GM12873 (cell line): ENCODE measurements around the gene SNX3.

ENCODE experiments used
- TF ChIP-seq, protein P1 (sequence below): IDR thresholded peaks from 2 replicates; pipeline ENCODE4 v1.5.1; 2012; ENCODE audit warnings: low read depth, mild to moderate bottlenecking, moderate library complexity, low read length, control low read depth; ENCODE audit not compliant: insufficient read depth; ENCODE audit errors: missing control alignments

SNX3 gene

DNA sequence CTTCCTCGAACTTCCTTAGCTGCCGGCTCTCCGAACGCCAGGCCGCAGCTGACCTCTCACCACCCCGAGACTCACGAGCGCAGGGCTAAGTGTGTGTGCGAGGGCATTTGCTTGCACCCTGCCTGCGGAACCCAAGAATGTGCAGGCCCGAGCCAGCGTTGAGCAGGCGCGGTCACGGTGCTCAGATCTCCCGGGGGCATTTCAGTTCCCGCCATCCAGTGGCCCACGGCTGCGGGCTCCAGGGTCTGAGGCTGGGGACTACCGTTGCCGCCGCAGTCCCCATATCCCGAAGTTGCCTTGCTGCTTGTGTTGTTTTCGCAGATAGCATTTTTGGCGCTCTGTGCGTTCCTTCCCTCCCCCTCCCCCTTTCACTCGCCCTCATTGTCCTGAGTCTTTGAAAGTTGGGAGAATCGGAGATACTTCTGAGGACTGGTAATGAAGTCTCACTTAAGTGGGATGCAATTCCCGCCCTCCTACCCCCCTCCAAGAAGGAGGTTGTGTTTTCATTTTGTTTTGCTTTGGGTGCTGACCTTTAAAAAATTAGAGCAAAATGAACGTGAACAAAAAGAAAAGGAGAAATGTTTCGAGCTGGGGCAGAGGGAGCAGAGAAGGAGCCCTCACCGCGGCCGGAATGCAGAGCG is 93.3 kb downstream of the SNX3 start:
- TF ChIP-seq, protein P1, sequence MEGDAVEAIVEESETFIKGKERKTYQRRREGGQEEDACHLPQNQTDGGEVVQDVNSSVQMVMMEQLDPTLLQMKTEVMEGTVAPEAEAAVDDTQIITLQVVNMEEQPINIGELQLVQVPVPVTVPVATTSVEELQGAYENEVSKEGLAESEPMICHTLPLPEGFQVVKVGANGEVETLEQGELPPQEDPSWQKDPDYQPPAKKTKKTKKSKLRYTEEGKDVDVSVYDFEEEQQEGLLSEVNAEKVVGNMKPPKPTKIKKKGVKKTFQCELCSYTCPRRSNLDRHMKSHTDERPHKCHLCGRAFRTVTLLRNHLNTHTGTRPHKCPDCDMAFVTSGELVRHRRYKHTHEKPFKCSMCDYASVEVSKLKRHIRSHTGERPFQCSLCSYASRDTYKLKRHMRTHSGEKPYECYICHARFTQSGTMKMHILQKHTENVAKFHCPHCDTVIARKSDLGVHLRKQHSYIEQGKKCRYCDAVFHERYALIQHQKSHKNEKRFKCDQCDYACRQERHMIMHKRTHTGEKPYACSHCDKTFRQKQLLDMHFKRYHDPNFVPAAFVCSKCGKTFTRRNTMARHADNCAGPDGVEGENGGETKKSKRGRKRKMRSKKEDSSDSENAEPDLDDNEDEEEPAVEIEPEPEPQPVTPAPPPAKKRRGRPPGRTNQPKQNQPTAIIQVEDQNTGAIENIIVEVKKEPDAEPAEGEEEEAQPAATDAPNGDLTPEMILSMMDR, result no peak

DNA sequence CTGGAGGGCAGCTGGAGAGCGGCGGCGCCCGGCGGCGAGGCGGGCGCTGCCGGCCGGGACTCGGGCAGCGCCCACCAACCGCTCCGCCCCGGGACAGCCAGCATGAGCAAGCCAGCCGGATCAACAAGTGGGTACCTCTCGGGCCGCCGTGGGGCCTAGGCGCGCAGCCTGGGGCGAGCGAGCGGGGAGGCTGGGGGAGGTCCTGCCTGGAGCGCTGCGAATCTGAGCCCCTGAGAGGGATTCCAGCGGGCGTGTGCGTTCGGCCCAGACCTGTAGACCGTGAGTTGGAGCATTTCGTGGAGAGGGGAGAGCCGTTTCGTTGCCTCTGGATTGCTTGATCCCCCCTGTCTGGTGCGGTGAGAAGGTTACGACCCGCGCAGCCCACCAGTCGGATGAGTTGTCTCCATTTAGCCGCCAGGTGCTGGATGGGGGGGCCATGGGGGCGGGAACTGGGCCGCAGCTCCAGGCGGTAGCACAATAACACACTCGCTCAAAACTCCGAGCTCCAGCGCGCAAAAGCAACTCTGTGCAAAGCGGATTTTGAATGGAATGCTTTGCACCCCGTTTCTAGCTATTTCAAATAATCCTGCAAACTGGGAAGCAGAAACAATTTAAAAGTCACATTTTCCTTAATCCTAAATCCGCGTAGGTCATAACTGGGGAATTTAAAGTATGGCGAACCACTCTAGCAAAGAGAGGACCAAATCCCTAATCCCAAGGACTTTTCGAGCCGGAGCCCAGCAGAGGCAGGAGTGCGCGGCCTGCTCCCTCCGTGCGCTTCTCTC is 94.0 kb downstream of the SNX3 start:
- TF ChIP-seq, protein P1, result no peak

DNA sequence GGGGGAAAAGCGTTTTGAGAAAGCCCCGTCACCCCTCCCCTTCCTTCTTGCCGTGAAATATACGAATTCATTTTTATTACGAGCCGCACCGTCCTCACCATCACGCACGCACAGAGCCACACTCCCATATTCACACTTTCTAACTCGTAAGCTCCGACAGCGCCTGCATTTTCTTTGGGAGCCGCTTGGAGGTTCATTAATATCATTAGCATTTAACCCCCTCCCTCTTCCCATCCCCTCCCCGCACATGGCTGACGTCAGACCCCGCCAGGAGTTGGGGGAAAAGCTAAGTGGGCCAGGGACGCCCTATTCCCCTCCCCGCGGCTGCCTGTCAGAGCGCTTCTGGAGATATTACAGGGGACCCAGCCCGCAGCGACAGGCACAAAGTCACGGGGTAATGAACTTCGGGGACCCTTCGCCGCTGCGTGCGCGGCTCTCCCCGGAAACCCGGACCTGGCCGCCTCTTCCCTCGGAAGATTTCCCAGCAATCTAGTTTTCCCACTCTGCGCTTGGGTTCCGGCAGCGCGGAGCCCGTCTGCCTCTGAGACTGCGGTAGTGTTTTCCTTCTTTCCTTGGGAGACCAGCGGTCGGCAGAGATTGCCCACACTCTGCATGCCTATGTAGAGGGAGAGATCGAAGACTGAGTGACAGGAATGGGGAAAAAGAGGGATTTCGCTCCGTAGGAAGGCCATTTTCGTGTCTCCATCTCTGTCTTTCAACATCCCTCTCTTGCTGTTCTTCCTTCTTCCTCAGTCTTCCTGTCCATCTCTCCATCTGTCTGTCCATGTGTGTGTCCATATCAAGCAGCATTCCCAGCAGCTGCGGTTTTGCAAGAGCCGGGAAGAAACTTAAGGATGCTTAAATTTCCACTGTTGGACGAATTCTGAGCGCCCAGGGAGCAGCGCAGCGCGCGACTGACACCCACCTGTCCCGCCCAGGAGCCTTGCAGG is 94.9 kb downstream of the SNX3 start, which contains the start of gene NR2E1:
Gene NR2E1, plus strand, starts transcription at position 309 of the 950 bp plus-strand sequence. CDS start 744 bp downstream, outside the sequence.
- TF ChIP-seq, protein P1, result no peak

DNA sequence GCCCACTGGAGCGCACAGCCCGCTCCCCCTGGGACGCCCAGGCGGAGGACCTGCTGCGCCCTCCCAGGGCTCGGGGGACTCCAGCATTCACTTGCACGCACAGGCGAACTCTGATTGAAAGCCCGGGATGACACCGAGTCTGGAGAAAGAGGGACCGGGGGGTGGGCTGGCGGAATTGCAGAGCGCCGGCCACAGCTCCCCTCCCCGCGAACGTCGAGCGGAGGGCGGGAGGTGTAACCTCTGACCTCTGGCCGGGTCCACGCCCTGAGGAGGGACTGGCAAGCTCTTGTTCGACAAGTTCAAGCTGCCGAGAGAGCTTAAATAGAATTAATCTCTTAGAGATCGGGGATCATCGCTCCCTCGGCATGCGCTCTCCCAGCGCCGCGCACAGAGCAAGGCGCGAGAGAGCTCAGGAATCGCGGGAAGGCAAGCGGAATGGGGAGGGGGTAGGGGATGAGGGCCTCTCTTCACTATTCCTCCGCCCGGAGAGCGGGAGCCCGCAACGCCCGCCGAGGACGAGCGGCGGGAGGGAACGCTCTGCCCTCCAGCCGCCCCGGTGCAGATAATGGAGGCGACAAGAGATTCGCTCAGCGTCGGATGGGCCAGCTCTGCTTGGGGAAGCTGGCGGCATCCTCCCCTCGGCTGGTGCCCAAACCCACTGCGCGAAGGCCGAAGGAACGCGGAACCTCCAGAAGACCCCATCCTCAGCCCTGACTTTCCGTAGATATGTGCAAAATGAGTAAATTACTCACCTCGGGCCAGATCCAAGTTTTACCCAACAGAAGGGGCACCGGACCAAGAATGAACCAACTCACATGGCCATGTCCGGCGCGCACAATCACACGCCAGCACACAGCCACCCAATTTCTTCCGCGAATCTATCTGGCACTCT is 95.8 kb downstream of the SNX3 start:
- TF ChIP-seq, protein P1, result no peak

DNA sequence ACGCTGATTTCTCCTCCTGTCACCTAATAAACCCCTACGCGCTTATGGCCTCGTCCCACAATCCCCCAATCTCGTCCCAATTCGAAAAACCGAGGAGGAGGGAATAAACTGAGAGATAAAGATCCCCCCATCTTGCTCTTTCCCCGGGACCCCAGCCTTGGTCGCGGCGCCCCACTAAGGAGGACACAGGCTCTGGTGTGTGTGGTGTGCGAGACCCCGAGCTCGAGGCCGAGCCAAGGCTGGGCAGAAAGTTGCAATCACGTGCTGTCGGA is 96.4 kb downstream of the SNX3 start:
- TF ChIP-seq, protein P1, result no peak

DNA sequence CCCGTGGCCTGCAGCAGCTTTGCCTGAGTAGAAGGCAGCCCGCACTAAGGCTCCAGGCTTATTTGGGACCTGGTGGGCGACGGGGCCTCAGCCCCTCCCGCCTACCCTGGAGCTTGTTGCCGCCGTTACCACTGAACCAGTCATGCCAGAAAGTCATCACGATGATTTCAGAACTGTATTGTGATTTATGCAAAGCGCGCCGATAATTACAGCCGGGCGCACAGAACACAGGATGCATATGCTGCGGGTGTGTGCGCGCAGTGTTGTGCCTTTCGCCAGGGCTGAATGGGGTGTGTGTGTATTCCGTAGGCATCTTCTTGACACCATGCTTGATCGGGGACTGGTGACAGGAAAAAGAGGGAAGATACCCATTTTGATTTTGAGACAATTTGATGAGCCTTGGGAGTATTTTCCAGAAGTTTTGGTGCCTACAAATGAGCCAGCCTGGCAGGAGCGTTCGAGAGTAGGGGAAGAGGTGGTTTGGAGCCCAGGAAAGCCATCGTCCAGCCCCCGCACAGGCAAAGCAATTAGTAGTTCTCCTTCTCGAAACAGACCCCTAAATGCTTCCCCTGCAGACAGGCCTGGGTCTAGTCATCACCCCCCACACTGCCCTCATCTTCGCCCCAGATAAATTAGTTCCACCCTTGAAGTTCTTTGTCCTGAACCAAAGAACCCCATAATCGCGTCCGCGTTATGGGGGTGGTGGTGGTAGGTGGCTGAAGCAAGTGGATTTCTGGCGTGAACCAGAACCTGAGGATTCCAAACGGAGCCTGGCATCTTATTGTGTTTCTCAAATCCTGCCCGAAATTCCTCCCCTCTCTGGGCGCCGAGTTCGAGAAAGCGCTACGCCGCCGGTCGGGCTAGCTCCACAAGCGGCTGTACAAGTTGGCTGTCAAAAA is 96.9 kb downstream of the SNX3 start:
- TF ChIP-seq, protein P1, result no peak
